ENCODE data around the gene SGMS1. TPM values are rescaled to one million over a fixed set of nuclear protein-coding genes. Genes with fewer than 3 reads are reported as not detected.

SGMS1 gene
- total RNA-seq, result 46.0 and 46.5 TPM in 2 replicates

GRCh38 chr10:50623663-50624412, at the start of gene SGMS1:
Gene SGMS1, minus strand, starts transcription at chr10:50623956. Its CDS starts 279,842 bp downstream, at chr10:50344114.

Other genes starting within 250 kb of the SGMS1 start
- 1.3 TPM in 2 replicates for gene ASAH2B, start 116.0 kb upstream of the SGMS1 start, total RNA-seq

Measured in cardiac atrium fibroblast (primary cell).